HEK293T (cell line): ENCODE results near the gene LYPLA2.

ENCODE experiments used
- HDGF ChIP-seq: fragments of 450-650 bp; IDR thresholded peaks from 2 replicates; pipeline ENCODE4 v1.6.1; 2017; ENCODE audit warnings: antibody characterized with exemption, borderline replicate concordance
- TF ChIP-seq, protein P1 (sequence below): fragments of 450-650 bp; IDR thresholded peaks from 2 replicates; pipeline ENCODE4 v1.6.1; 2016

DNA sequence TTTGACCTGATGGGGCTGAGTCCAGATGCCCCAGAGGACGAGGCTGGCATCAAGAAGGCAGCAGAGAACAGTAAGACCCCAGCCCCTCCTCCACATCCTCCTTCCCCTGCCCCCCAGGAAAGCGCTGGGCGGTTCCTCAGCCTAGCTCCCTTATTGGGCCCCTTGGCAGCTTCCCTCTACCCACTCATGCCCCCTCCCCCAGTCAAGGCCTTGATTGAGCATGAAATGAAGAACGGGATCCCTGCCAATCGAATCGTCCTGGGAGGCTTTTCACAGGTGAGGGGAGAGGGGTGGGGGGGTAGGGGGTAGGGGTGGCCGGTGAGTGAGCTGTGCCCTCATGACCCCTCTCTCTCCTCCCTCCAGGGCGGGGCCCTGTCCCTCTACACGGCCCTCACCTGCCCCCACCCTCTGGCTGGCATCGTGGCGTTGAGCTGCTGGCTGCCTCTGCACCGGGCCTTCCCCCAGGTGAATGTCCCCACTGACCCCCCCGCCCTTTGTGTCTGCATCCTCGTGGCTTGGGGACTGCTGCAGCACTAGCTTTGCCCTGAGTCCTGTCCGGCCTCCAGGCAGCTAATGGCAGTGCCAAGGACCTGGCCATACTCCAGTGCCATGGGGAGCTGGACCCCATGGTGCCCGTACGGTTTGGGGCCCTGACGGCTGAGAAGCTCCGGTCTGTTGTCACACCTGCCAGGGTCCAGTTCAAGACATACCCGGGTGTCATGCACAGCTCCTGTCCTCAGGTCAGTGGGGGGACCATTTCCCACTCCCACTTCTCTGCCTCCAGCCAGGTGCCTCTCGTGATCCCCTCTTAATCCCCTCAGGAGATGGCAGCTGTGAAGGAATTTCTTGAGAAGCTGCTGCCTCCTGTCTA lies 3.2 kb downstream of the LYPLA2 start:
- TF ChIP-seq, protein P1, sequence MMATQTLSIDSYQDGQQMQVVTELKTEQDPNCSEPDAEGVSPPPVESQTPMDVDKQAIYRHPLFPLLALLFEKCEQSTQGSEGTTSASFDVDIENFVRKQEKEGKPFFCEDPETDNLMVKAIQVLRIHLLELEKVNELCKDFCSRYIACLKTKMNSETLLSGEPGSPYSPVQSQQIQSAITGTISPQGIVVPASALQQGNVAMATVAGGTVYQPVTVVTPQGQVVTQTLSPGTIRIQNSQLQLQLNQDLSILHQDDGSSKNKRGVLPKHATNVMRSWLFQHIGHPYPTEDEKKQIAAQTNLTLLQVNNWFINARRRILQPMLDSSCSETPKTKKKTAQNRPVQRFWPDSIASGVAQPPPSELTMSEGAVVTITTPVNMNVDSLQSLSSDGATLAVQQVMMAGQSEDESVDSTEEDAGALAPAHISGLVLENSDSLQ, result no peak
- no peak for TF ChIP-seq HDGF
